Neuronal stem cell (in vitro differentiated cells): ENCODE results near the gene MAN2A1.

Experiments used
- DNase-seq: peaks from one replicate; pipeline ENCODE4 v3.0.0-alpha.2; 2013; ENCODE audit warnings: low spot score
- H2AFZ ChIP-seq: one replicate; pipeline ENCODE4 v1.6.1; 2013; ENCODE audit warnings: mild to moderate bottlenecking, low read length, inconsistent platforms
- H2AK5ac ChIP-seq: 2 replicates; pipeline ENCODE4 v1.6.1; 2013; ENCODE audit warnings: low read depth, mild to moderate bottlenecking, inconsistent platforms, low read length, moderate library complexity, mixed read lengths
- H2BK120ac ChIP-seq: 2 replicates; pipeline ENCODE4 v1.6.1; 2013; ENCODE audit warnings: low read depth, mild to moderate bottlenecking, inconsistent platforms, low read length, moderate library complexity, mixed read lengths
- H2BK12ac ChIP-seq: one replicate; pipeline ENCODE4 v1.6.1; 2013; ENCODE audit warnings: low read length, inconsistent platforms
- H2BK15ac ChIP-seq: 2 replicates; pipeline ENCODE4 v1.6.1; 2013; ENCODE audit warnings: mild to moderate bottlenecking, low read length, inconsistent platforms, mixed read lengths
- H2BK5ac ChIP-seq: one replicate; pipeline ENCODE4 v1.6.1; 2013; ENCODE audit warnings: inconsistent platforms, mild to moderate bottlenecking, low read length, moderate library complexity
- H3K14ac ChIP-seq: one replicate; pipeline ENCODE4 v1.6.1; 2013; ENCODE audit warnings: low read length, inconsistent platforms
- H3K18ac ChIP-seq: 2 replicates; pipeline ENCODE4 v1.6.1; 2013; ENCODE audit warnings: low read length, inconsistent platforms
- H3K23ac ChIP-seq: 2 replicates; pipeline ENCODE4 v1.6.1; 2013; ENCODE audit warnings: low read depth, mild to moderate bottlenecking, mixed read lengths, low read length, inconsistent platforms; ENCODE audit not compliant: poor library complexity
- H3K27ac ChIP-seq: replicated peaks from 3 replicates; pipeline ENCODE4 v1.5.1; 2013; ENCODE audit warnings: low read length, inconsistent platforms
- H3K27me3 ChIP-seq, 3 experiments: 2 replicates each; pipeline ENCODE4 v1.6.1; 2013; ENCODE audit warnings: low read length in 3 of 3, mild to moderate bottlenecking in 2 of 3, inconsistent platforms in 1 of 3, low read depth in 1 of 3, mixed read lengths in 1 of 3, moderate library complexity in 1 of 3; ENCODE audit not compliant: control insufficient read depth in 3 of 3, insufficient read depth in 3 of 3
- H3K36me3 ChIP-seq, 2 donors: replicated peaks in 1 of 2; 2 replicates each; pipeline ENCODE4 v1.6.1; 2013; ENCODE audit warnings: low read length in 2 of 2; ENCODE audit not compliant: control insufficient read depth in 2 of 2, insufficient read depth in 2 of 2
- H3K4ac ChIP-seq: 2 replicates; pipeline ENCODE4 v1.6.1; 2013; ENCODE audit warnings: inconsistent platforms, mild to moderate bottlenecking, low read length, moderate library complexity
- H3K4me1 ChIP-seq, 2 donors: 1 replicate in 1 of 2; 2 replicates in 1 of 2; pipeline ENCODE4 v1.6.1; 2013; ENCODE audit warnings: low read length in 2 of 2, low read depth in 1 of 2; ENCODE audit not compliant: control insufficient read depth in 2 of 2, insufficient read depth in 1 of 2
- H3K4me2 ChIP-seq: one replicate; pipeline ENCODE4 v1.6.1; 2013; ENCODE audit warnings: mild to moderate bottlenecking, low read length, inconsistent platforms; ENCODE audit not compliant: insufficient read depth, poor library complexity, severe bottlenecking
- H3K4me3 ChIP-seq, 2 donors: 2 replicates each; pipeline ENCODE4 v1.5.1; 2013; ENCODE audit warnings: low read length in 2 of 2, mild to moderate bottlenecking in 2 of 2, inconsistent platforms in 1 of 2, moderate library complexity in 1 of 2
- H3K79me1 ChIP-seq: one replicate; pipeline ENCODE4 v1.6.1; 2013; ENCODE audit warnings: low read depth, mild to moderate bottlenecking, inconsistent platforms, low read length, moderate library complexity
- H3K9ac ChIP-seq: one replicate; pipeline ENCODE4 v1.6.1; 2013; ENCODE audit warnings: mild to moderate bottlenecking, low read depth, low read length, inconsistent platforms; ENCODE audit not compliant: poor library complexity
- H3K9me3 ChIP-seq, 2 donors: replicated peaks in 1 of 2; 2 replicates each; pipeline versions ENCODE3 to v1.6.1; 2013; ENCODE audit warnings: low read length in 2 of 2, mild to moderate bottlenecking in 2 of 2, inconsistent platforms in 1 of 2, low read depth in 1 of 2, mixed read lengths in 1 of 2, moderate library complexity in 1 of 2; ENCODE audit not compliant: control insufficient read depth in 2 of 2, insufficient read depth in 1 of 2
- H4K8ac ChIP-seq: one replicate; pipeline ENCODE4 v1.6.1; 2013; ENCODE audit warnings: low read depth, mild to moderate bottlenecking, inconsistent platforms, low read length, moderate library complexity
- H4K91ac ChIP-seq: one replicate; pipeline ENCODE4 v1.6.1; 2013; ENCODE audit warnings: low read length, low read depth, mild to moderate bottlenecking, inconsistent platforms; ENCODE audit not compliant: poor library complexity
- WGBS, 2 donors: extraction: QIAGEN DNeasy Blood & Tissue Kit; methylation state at CpG; one replicate each; pipeline ENCODE4 v1.1.7; 2013; ENCODE audit warnings: missing lambda C conversion rate in 2 of 2, mixed read lengths in 1 of 2; ENCODE audit not compliant: insufficient read length in 2 of 2, insufficient replicate concordance in 1 of 2; ENCODE audit errors: extremely low coverage in 2 of 2; 5-methylcytosine and 5-hydroxymethylcytosine counted together

MAN2A1 gene

DNA sequence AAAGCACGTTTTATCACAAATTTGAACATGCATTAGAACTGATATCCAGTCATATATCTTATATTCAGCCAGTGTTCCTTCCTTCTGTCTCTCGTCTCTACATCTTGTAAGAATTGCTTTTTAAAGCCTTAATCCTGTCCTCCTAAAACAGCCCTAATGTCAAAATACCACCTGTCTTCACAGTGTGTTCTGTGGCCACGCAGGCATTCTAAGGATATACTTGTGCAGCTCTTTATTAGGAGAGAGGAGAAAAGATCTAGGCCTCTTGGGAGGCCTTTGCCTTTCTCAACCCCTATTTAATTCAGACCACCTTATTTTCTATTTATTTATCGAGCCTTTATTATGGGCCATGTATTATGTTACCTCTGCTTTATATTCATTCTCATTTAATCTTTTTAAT lies 78.3 kb downstream of the MAN2A1 start:
- Histone ChIP-seq H3K4ac (no peak overlapping the region), H2BK5ac (no peak overlapping the region), H3K4me1 (no peaks in the 10 kb centered on the region), H3K79me1 (no peaks in the 10 kb centered on the region), H3K9ac (no peak overlapping the region), H2BK120ac (no peak overlapping the region), H3K9me3 (peaks cover under 1 to 2% of the 10 kb centered on the region in 2 donors), H3K27me3 (no peaks in the 10 kb centered on the region), H4K8ac (no peak overlapping the region), H3K18ac (no peak overlapping the region), H3K36me3 (peaks cover 11 to 80% of the 10 kb centered on the region in 2 donors), H2AFZ (no peak overlapping the region), H3K4me2 (no peak overlapping the region), H3K14ac (no peak overlapping the region), H3K4me3 (no peak overlapping the region), H2BK12ac (no peak overlapping the region), H4K91ac (no peak overlapping the region), H3K23ac (no peak overlapping the region), H2AK5ac (no peak overlapping the region), H3K27ac (no peak overlapping the region), H2BK15ac (no peak overlapping the region)
- WGBS, 2 donors: no CpG with 5 or more reads among the region's 4 CpGs
- no peak for DNase-seq

DNA sequence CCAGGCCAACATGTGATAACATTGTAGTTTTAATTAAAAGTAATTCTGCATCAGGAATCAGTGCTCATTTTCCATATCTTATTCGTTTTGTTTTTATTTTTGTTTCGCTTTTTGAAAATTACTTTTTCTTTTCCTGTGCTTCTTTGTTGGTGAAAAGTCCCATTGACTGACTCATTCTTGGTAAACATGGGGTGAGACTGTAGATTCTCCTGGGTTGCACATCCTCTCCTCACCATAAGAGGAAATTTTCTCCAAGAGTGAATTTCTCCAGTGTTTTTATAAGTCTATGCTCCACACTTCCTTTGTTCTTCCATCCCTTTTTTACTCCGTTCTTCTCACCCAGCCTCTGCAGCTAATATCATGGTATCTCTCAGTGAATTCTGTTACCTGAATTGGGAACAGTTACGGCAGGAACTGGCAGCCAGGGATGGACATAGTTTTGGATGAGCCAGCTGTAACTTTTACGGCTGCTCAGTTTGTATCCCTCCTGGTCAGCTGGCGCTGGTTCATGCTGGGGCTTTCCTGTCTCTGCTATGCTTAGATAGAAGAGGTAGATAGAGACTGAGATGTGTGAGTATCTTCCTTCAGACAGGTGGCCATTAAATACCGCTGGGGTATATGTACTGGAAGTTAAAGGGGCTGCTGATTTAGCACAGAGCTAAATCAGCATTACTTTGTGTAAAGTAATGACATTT lies 80.0 kb downstream of the MAN2A1 start:
- Histone ChIP-seq H2BK15ac (no peak overlapping the region), H3K27ac (no peak overlapping the region), H3K4me2 (no peak overlapping the region), H3K14ac (no peak overlapping the region), H3K4me3 (no peak overlapping the region), H3K27me3 (no peaks in the 10 kb centered on the region), H3K9me3 (no peaks in the 10 kb centered on the region), H3K18ac (no peak overlapping the region), H2AK5ac (no peak overlapping the region), H3K4me1 (no peaks in the 10 kb centered on the region), H4K91ac (no peak overlapping the region), H2BK12ac (no peak overlapping the region), H2AFZ (no peak overlapping the region), H3K9ac (no peak overlapping the region), H3K23ac (no peak overlapping the region), H2BK5ac (no peak overlapping the region), H3K4ac (no peak overlapping the region), H3K79me1 (no peaks in the 10 kb centered on the region), H3K36me3 (peaks cover 10 to 82% of the 10 kb centered on the region in 2 donors), H2BK120ac (no peak overlapping the region), H4K8ac (no peak overlapping the region)
- no peak for DNase-seq
- no CpG with 5 or more reads among the region's 7 CpGs for WGBS, 2 donors

DNA sequence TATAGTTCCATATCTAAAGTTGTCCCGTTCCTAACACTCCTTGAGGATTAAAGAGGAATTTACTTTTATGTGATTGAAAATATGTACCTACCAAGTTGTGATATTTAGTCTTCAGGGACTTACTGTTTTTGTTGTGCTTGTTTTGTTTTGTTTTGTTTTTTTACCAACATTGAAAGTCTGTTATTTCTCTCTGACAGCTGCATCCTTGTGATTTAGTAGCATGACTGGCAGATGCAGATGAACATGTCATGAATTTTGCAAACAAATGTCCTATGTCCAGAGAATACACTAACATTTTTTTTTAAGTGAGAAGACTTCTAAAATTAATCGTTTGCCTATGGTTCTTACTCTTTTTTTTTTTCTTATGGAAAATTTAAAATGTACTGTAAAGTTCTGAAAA lies 85.4 kb downstream of the MAN2A1 start:
- Histone ChIP-seq H2BK15ac (no peak overlapping the region), H3K9ac (no peak overlapping the region), H3K79me1 (no peaks in the 10 kb centered on the region), H3K4me1 (no peaks in the 10 kb centered on the region), H4K91ac (no peak overlapping the region), H4K8ac (no peak overlapping the region), H2BK5ac (no peak overlapping the region), H3K14ac (no peak overlapping the region), H3K27me3 (no peaks in the 10 kb centered on the region), H3K27ac (no peak overlapping the region), H2BK12ac (no peak overlapping the region), H3K4ac (no peak overlapping the region), H3K9me3 (no peaks in the 10 kb centered on the region), H3K23ac (no peak overlapping the region), H3K4me2 (no peak overlapping the region), H2AK5ac (no peak overlapping the region), H2AFZ (no peak overlapping the region), H3K36me3 (peaks cover 6 to 82% of the 10 kb centered on the region in 2 donors), H2BK120ac (no peak overlapping the region), H3K18ac (no peak overlapping the region), H3K4me3 (no peak overlapping the region)
- no CpG with 5 or more reads among the region's 2 CpGs for WGBS, 2 donors
- DNase-seq: no peak

DNA sequence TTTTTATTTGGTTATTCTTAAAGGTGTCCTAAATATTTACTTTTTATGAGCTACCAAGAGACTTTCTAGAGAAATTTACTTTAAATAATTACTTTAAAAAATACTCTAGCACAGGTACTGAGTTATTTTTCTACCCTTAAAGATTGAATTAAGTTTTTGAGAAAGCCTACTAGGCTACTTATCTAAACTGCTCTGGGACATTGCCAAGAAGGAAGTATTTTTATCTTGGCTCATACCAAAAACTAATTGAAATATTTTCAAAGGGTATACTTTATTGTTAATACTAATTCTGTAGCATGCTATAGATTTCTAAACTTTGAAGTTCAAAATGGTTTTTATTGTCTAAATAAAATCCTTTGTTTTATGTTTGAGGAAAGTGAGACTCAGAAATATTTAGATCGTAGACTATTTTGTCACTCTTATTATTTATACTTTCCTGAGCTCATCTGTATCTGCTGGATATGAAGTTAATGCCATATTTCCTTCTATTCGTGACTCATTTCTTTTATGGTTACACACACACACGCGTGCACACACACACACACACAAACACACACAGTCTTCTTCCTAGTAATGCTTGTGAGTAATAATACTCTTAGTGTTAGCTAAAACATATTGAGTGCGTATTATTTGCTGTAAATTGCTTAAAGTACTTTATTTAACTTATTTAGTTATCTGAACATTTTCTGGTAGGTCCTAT lies 89.5 kb downstream of the MAN2A1 start:
- no peak for DNase-seq
- H3K4me1 ChIP-seq: no peaks in the 10 kb centered on the region
- no peak overlapping the region for H2BK5ac ChIP-seq
- no peak overlapping the region for H2BK12ac ChIP-seq
- no peak overlapping the region for H3K14ac ChIP-seq
- no peak overlapping the region for H3K4me2 ChIP-seq
- H4K8ac ChIP-seq: no peak overlapping the region
- peaks cover 5 to 75% of the 10 kb centered on the region in 2 donors for H3K36me3 ChIP-seq
- no peak overlapping the region for H2BK120ac ChIP-seq
- no peak overlapping the region for H3K4ac ChIP-seq
- no peak overlapping the region for H2AK5ac ChIP-seq
- no peak overlapping the region for H2BK15ac ChIP-seq
- H3K4me3 ChIP-seq: no peak overlapping the region
- no peak overlapping the region for H2AFZ ChIP-seq
- H3K27me3 ChIP-seq: no peaks in the 10 kb centered on the region
- H3K23ac ChIP-seq: no peak overlapping the region
- WGBS, 2 donors: no CpG with 5 or more reads among the region's 5 CpGs
- H4K91ac ChIP-seq: no peak overlapping the region
- H3K27ac ChIP-seq: no peak overlapping the region
- H3K9ac ChIP-seq: no peak overlapping the region
- H3K79me1 ChIP-seq: no peaks in the 10 kb centered on the region
- no peaks in the 10 kb centered on the region for H3K9me3 ChIP-seq
- H3K18ac ChIP-seq: no peak overlapping the region
